Dermis blood vessel endothelial cell (primary cell): ENCODE results near the gene CLCN6. TPM values are rescaled to one million over a fixed set of nuclear protein-coding genes. Genes with fewer than 3 reads are reported as not detected.

ENCODE experiments used
- DNase-seq: peaks from one replicate; pipeline ENCODE4 v3.0.0; 2010
- total RNA-seq: library from RNA; depleted of rRNA; stranded (reverse); fragments of >200 nt; gene quantifications from 2 replicates; pipeline ENCODE4 v1.2.3, GENCODE V29; 2014

The CLCN6 gene
- total RNA-seq, 1 donor from 2014 or later: 19.9 TPM

DNA sequence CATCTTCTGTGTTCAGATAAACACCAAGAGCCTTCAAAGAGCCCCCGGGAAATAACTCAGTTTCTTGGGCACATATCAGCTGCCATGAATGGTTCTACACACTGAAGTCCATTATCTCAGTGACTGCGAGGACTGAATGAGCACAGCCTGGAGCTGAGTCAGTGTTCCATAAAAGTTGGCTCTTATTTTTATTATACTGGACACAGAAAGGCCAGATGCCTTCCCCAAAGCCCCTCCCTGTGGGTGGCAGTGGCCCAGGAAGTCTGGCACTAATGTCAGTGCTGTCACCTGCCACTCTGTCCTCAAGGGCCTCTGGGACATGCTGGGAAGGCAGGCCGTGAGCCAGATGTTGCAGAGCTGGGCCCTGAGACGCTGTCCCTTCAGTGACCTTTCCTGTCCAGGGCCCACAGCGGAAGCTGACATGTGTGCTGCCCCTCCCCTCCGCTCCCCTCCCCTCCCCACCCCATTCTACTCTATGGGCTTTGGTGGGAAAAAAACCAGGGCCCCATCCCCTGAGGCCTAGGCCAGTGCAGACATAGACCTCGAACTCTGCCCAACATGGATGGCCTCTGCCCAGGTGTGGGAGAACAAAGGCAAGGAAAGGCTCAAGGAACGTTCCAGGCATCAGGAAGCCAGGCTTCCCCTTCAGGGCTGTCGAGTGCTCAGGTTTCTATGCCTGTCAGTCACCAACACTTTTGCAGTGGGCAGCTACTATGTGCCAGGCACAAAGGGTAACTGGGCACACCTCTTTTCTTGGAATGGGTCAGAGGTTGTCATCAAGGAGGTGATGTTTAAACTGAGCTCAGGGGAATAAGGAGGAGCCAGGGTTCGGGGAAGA is 75.1 kb downstream of the CLCN6 start:
- no peak for DNase-seq

DNA sequence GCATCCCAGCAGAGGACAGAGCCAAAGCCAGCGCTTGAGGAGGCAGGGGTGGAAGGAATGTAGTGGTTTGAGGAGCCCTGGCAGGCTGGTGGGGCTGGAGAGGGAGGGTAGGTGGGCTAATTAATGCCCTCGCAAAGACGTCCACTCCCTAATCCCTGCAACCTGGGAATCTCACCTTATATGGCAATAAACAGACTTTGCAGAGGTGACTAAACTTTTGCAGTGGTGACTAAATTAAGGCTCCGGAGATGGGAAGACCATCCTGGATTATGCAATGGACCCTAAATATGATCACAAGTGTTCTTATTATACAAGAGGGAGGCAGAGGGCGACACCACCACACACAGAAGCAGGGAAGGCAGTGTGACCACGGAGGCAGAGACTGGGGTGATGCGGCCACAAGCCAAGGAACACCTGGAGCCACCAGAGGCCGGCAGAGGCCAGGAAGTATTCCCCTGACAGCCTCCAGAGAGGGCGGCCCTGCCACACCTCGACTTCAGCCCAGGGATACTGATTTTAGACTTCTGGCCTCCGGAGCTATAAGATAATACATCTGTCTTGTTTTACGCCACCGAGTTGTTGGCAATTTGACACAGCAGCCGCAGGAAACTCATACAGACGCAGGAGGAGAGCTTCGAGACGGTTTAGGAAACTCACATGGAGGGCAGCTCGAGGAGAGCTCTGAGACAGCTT is 75.9 kb downstream of the CLCN6 start:
- no peak for DNase-seq

DNA sequence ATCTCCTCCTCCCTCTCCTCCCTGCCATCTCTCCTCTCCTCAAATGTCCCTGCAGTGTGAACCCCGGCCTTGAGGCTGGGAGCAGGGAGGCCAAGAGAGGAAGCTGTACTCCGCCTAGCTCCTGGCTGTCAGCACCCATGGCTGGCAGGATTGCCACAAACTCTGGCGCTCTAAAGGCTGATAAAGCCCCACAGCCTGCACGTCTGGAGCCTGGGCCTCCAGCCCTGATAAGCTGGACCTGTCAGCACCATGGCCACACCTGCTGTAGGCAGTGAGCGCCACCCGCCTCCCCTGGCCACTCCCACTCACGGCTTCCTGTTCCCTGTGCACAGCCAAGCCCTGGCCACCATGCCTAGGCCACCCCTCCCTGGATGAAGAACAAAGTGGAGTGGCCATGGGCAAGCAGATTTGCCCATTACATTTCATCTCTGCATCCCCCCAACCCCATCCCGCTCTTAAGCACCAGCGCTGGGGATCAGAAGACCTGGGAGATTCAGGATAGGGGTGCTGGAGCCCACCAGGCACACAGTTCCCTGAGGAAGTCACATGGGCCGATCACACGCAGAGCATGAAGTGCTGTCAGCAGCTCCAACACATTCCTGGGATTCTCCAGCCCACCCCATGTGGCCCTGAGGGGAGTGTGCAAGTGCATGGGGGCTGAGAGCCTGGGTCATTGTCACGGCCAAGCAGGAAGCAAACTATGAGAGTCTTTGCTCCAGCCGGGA is 77.0 kb downstream of the CLCN6 start:
- no peak for DNase-seq

DNA sequence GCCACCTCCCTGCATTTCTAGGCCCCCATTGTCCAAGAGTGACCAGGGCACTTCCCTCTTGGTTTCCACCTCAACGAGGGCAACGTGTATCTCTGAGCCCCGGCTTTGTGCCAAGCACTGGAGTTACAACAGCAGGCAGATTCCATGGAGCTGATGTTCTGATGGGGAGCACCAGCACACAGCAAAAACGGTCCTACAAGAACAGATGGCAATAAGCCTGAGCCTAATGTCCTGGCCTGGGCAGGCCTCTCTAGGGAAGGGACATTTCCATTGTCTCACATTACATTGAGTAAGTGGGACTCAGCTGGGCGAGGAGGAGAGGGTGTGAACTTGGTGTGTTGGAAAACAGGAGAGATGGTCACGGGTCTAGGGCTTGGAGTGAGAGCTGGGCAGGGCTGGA is 79.9 kb downstream of the CLCN6 start:
- DNase-seq: no peak

DNA sequence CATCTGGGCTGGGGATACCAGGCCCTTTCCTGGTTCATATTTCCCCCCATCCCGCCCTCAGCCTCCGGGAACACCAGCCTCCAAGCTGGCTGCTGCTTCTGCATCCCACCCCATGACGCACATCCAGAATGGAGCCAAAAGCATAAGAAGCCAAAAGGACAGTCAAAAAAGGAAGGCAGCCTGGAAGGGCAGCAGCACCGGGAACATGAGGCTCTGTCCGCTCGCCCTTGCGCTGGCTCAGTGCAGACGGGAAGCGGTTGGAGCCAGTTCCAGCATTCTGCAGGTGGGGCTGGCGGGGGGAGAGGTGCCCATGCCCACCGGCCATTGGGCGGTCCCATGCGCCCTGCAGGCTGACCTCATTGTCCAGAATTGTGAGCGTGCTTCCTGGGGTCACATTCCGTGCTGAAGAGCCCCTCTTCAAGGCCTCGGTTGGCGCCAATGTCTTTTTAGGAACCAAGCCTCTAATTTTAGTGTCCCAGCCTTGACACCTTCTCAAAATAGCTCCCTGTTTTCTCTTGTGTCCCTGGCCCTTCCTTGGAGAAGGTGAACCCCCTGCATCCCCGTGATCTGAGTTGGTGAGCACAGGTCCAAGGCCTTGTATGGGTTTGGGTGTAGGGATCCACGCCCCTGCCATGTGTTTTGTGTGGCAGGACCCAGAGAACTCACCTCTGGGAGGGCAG is 81.1 kb downstream of the CLCN6 start:
- no peak for DNase-seq

DNA sequence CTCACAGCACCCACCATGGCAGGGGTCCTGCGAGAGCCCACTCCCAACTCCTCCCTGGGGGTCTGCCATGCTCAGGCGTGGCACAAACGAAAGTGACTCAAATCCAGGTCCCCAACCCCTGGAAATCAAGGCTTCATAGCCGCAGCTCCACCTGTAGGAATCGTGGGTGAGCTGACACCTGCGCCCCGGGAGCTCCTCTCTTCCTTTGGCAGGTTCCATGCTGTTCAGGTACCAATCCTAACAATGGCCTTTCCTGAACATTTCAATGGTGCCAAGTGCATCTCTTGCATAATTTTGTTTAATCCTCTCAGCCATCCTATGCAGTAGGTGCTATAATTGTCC is 81.6 kb downstream of the CLCN6 start:
- DNase-seq: no peak

DNA sequence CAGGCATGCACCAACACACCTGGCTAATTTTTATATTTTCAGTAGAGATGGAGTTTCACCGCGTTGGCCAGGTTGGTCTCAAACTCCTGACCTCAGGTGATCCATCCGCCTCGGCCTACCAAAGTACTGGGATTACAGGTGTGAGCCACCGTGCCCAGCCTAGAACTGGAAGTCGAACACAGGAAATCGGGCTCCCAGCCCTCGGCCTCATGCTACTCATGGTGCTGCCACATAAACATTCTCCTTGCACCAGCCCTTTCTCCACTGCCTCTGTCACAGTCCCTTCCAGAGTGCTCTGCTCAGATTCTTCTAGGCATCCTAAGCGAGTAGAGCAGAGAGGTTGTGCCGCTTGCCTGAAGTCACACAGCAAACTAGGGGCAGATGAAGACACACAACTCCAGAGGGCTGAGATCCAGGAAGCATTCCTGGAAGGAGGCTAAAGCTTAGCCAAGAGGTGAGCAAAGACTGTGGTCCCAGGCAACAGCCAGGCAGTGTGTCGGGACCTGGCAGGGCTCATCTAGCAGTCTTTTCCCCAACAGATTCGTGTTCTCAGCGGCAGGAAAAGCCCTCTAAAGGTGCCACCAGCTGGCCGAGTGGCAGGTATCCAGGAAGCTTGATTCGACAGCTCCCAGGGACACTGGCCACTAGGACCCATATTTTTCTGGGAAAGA is 82.3 kb downstream of the CLCN6 start:
- no peak for DNase-seq

DNA sequence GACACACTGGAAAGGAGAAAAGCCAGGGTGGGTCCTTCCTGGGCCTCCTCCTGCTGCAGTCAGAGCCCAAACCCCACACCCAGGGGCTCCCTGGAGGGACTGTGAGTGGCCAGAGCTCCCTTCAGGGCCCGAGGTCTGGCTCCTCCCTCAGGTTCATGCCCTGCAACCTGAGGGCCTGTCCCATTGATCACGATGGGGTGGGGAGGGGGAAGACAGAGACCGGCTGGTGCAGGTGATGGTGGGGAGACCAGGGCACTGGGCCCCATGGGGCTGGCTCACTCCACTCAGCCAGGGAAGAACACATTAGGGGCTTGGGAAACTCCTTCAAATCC is 82.9 kb downstream of the CLCN6 start:
- DNase-seq: no peak

DNA sequence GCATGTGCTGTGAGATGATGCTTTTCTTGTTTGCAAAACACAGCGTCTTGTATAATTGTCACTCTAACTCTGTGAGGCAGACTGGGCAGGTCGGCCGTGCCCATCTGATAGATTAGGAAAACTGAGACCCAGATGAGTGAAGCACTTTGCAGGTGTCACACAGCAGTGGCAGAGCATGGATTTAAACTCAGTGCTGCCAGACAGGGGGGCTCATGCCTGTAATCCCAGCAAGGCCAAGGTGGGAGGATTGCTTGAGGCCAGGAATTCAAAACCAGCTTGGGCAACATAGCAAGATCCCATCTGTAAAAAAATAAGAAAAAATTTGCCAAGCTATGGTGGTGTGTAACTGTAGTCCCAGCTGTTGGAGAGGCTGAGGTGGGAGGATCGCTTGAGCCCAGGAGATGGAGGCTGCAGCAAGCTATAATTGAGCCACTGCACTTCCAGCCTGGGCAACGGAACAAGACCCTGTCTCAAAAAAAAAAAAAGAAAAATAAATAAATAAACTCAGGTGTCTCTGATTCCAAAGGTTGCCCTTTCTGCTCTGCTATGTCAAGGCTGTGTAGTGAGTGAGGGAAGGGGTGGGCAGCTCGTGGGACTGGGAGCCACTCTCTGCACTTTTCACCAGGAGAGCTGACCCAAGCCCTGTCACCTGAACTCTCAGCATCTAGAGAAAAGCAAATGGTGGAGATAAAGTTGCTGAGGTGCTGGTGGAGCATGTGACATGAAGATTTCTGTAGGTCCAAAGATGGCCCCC is 85.6 kb downstream of the CLCN6 start:
- DNase-seq: no peak

Other genes with a start within 250 kb of the CLCN6 start
- 1.7 and 1.9 TPM in 2 replicates for gene FBXO2, start 151.8 kb upstream of the CLCN6 start, total RNA-seq
- gene FBXO44, start 151.3 kb upstream of the CLCN6 start, total RNA-seq: 7.3 and 15.8 TPM in 2 replicates
- gene FBXO6, start 142.0 kb upstream of the CLCN6 start, total RNA-seq: 1.4 and 3.6 TPM in 2 replicates
- 34.9 and 45.3 TPM in 2 replicates for gene MAD2L2, start 125.0 kb upstream of the CLCN6 start, total RNA-seq
- gene DRAXIN, start 114.5 kb upstream of the CLCN6 start, total RNA-seq: 0.14 and 0.17 TPM in 2 replicates
- 47.5 and 57.1 TPM in 2 replicates for gene AGTRAP, start 70.1 kb upstream of the CLCN6 start, total RNA-seq
- gene C1orf167, start 44.0 kb upstream of the CLCN6 start, total RNA-seq: 0.05 TPM in 1 of 2 replicates, not detected in the other
- gene MTHFR, start 227 bp upstream of the CLCN6 start, total RNA-seq: 46.3 and 52.4 TPM in 2 replicates
- not detected in 2 replicates for gene NPPA, start 41.6 kb downstream of the CLCN6 start, total RNA-seq
- gene NPPB, start 52.8 kb downstream of the CLCN6 start, total RNA-seq: not detected in 2 replicates
- 87.1 and 117 TPM in 2 replicates for gene KIAA2013, start 120.2 kb downstream of the CLCN6 start, total RNA-seq
- gene PLOD1, start 128.5 kb downstream of the CLCN6 start, total RNA-seq: 242 and 359 TPM in 2 replicates
- 61.1 and 95.3 TPM in 2 replicates for gene MFN2, start 174.3 kb downstream of the CLCN6 start, total RNA-seq
- gene MIIP, start 213.3 kb downstream of the CLCN6 start, total RNA-seq: 39.2 and 45.4 TPM in 2 replicates